ENCODE results near the gene IL22RA2.

- TF ChIP-seq CTCF (IDR thresholded peaks at IDR 0.05), result no peak
- TF ChIP-seq POLR2A (IDR thresholded peaks at IDR 0.05), result no peak
Observed at GRCh38 chr6:137213331-137213740, 39.9 kb upstream of the IL22RA2 start.

Data from uterus (tissue), 2 donors.